K562 (cell line): ENCODE results near the gene RBMS3. TPM values are rescaled to one million over a fixed set of nuclear protein-coding genes. Genes with fewer than 3 reads are reported as not detected.

ENCODE experiments used
- ATAC-seq: fragments of 200-7000 bp; cut with Tn5 transposase; 3 replicates; pipeline ENCODE4 v1.9.1; 2020; ENCODE audit warnings: moderate library complexity
- BruUV-seq: library from RNA; stranded (reverse); fragments of 400-500 nt; replicated peaks from 2 replicates; lab custom pipeline; 2021; lab: Mats Ljungman, UMichigan
- CTCF ChIA-PET: fragments of 300-600 bp; formaldehyde crosslinking; extraction: SDS; loops from one replicate; lab custom pipeline; 2021; ENCODE audit warnings: low intra/inter-chr PET ratio; lab: Yijun Ruan, JAX
- POLR2A ChIA-PET: fragments of 300-600, 350-650 bp; sonication (Branson Sonifier 250); formaldehyde crosslinking; extraction: SDS; loops from one replicate; lab custom pipeline; 2021; ENCODE audit warnings: antibody characterized with exemption, inconsistent platforms; lab: Yijun Ruan, JAX
- DNase-seq, 4 experiments: peaks; one replicate each; pipeline versions ENCODE4 v3.0.0 to v3.0.0-alpha.2; 2011 to 2018; ENCODE audit warnings: low spot score in 3 of 4, mixed read lengths in 3 of 4; ENCODE audit errors: extremely low read depth in 1 of 4
- FAIRE-seq: peaks from 2 replicates; lab custom pipeline; 2011; peaks lifted over from hg19 to GRCh38; lab: Jason Lieb, UNC
- H2AFZ ChIP-seq: 2 replicates; pipeline ENCODE4 v1.6.0; 2011; ENCODE audit warnings: low read depth, low read length, control low read depth, inconsistent platforms
- H3K27ac ChIP-seq: fragments of 200-600 bp; 3 replicates; pipeline ENCODE4 v1.8.0; 2011; ENCODE audit warnings: low read depth, mild to moderate bottlenecking, control low read depth, inconsistent platforms, low read length, moderate library complexity, mixed read lengths; ENCODE audit errors: extremely low read depth
- H3K27me3 ChIP-seq, 2 experiments: fragments of 300-600 bp in 1 of 2; 2 replicates in 1 of 2; 3 replicates in 1 of 2; pipeline versions ENCODE4 v1.6.0 to v1.8.0; 2011; ENCODE audit warnings: inconsistent platforms in 2 of 2, low read length in 2 of 2, mild to moderate bottlenecking in 1 of 2, mixed read lengths in 1 of 2, moderate library complexity in 1 of 2; ENCODE audit not compliant: control insufficient read depth in 2 of 2, insufficient read depth in 2 of 2
- H3K36me3 ChIP-seq: fragments of 300-600 bp; 3 replicates; pipeline ENCODE4 v1.8.0; 2011; ENCODE audit warnings: mild to moderate bottlenecking, low read length, inconsistent platforms; ENCODE audit not compliant: control insufficient read depth, insufficient read depth
- H3K4me1 ChIP-seq, 2 experiments: fragments of 200-600 bp in 1 of 2; replicated peaks in 1 of 2; 2 replicates in 1 of 2; 3 replicates in 1 of 2; pipeline versions ENCODE4 v1.5.1 to v1.8.0; 2011; ENCODE audit warnings: inconsistent platforms in 2 of 2, low read length in 2 of 2, mild to moderate bottlenecking in 1 of 2, mixed read lengths in 1 of 2, moderate library complexity in 1 of 2; ENCODE audit not compliant: control insufficient read depth in 2 of 2, insufficient read depth in 2 of 2
- H3K4me2 ChIP-seq: 2 replicates; pipeline ENCODE4 v1.6.1; 2011; ENCODE audit warnings: low read length, control low read depth, inconsistent platforms, mixed read lengths; ENCODE audit not compliant: insufficient read depth
- H3K4me3 ChIP-seq: fragments of 200-600 bp; sonication (generic), shearing (Covaris generic); 2 replicates; pipeline ENCODE4 v1.5.1; 2016; ENCODE audit warnings: control low read depth, inconsistent platforms
- H3K79me2 ChIP-seq: fragments of 200-600 bp; 3 replicates; pipeline ENCODE4 v1.8.0; 2011; ENCODE audit warnings: low read length, inconsistent platforms; ENCODE audit not compliant: control insufficient read depth, insufficient read depth
- H3K9ac ChIP-seq, 2 experiments: 2 replicates each; pipeline versions ENCODE4 v1.6.0 to v1.6.1; 2011; ENCODE audit warnings: low read depth in 2 of 2, low read length in 2 of 2, control low read depth in 1 of 2, inconsistent platforms in 1 of 2, mild to moderate bottlenecking in 1 of 2, mixed read lengths in 1 of 2; ENCODE audit not compliant: insufficient read depth in 1 of 2
- H3K9me1 ChIP-seq: one replicate; pipeline ENCODE4 v1.6.0; 2011; ENCODE audit warnings: inconsistent platforms, mild to moderate bottlenecking, low read length, moderate library complexity; ENCODE audit not compliant: control insufficient read depth, insufficient read depth
- H3K9me3 ChIP-seq: replicated peaks from 2 replicates; pipeline ENCODE4 v1.5.1; 2011; ENCODE audit warnings: low read depth, low read length, inconsistent platforms; ENCODE audit not compliant: control insufficient read depth, insufficient read depth
- H4K20me1 ChIP-seq: replicated peaks from 2 replicates; pipeline ENCODE4 v1.6.1; 2011; ENCODE audit warnings: low read length, inconsistent platforms, mixed read lengths; ENCODE audit not compliant: control insufficient read depth, insufficient read depth
- CSDE1 ChIP-seq, 2 experiments: fragments of 450-650 bp; IDR thresholded peaks; 2 replicates each; pipeline ENCODE4 v1.6.1; 2016; ENCODE audit warnings: mild to moderate bottlenecking in 1 of 2
- E2F3 ChIP-seq: fragments of 250-450 bp; sonication (Bioruptor Pico); IDR thresholded peaks from 2 replicates; pipeline ENCODE4 v1.4.0; 2020; ENCODE audit warnings: mild to moderate bottlenecking
- PPARD ChIP-seq: fragments of 250-450 bp; sonication (Bioruptor Pico); IDR thresholded peaks from 2 replicates; pipeline ENCODE4 v1.8.0; 2022; ENCODE audit warnings: inconsistent platforms, mild to moderate bottlenecking, moderate library complexity
- ZNF143 ChIP-seq: sonication (generic); formaldehyde crosslinking; IDR thresholded peaks from 2 replicates; pipeline ENCODE4 v1.9.0; 2022; ENCODE audit warnings: mild to moderate bottlenecking, missing genetic modification reagents
- ZNF785 ChIP-seq: fragments of 250-450 bp; sonication (Bioruptor Pico); IDR thresholded peaks from 2 replicates; pipeline ENCODE4 v1.4.0; 2020; ENCODE audit warnings: mild to moderate bottlenecking
- WGBS: fragments of 100-300 bp; shearing (Covaris generic); methylation state at CpG from one replicate; pipeline ENCODE4 v1.1.6; 2016; ENCODE audit warnings: low coverage, mixed read lengths; ENCODE audit not compliant: insufficient coverage; ENCODE audit errors: missing lambda C conversion rate; 5-methylcytosine and 5-hydroxymethylcytosine counted together
- in situ Hi-C: fragments of 300-500 bp; cut with MboI; formaldehyde crosslinking; loops from 4 replicates; pipeline ENCODE4 v1.15.0; 2018; ENCODE audit warnings: inconsistent platforms, mixed read lengths
- intact Hi-C: fragments of 100-400 bp; cut with micrococcal nuclease; formaldehyde crosslinking; loops from 2 replicates; pipeline ENCODE4 v1.14.2; 2022
- polyA plus RNA-seq, 8 experiments: library from polyadenylated mRNA; depleted of rRNA in 4 of 8; stranded (reverse) in 5 of 8; unstranded in 3 of 8; fragments of >200 nt; fragmentation: Nextera tagmentation in 2 of 8; fragmentation: Illumina TruSeq in 1 of 8; extraction: Ambion mirVana in 2 of 8; extraction: Trizol in 1 of 8; gene quantifications; 2 replicates each; pipeline versions ENCODE4 v1.2.1 to v1.2.3, GENCODE V29; 2011 to 2014; ENCODE audit warnings: inconsistent platforms in 1 of 8, missing spikeins in 1 of 8
- total RNA-seq, 7 experiments: library from RNA; depleted of rRNA in 6 of 7; stranded (reverse); fragments of >200 nt in 6 of 7; fragmentation: Illumina TruSeq in 2 of 7; extraction: Trizol in 2 of 7; gene quantifications; 2 replicates each; pipeline versions ENCODE4 v1.2.1 to v1.2.3, GENCODE V29; 2011 to 2021; ENCODE audit warnings: low replicate concordance in 1 of 7
- TF ChIP-seq, protein P1 (sequence below): fragments of 250-450 bp; sonication (Bioruptor Pico); IDR thresholded peaks from 2 replicates; pipeline ENCODE4 v1.5.0; 2022; ENCODE audit warnings: mild to moderate bottlenecking

The RBMS3 gene
- total and polyA plus RNA-seq, 9 of the 15 experiments (the other 6 are each of a cell fraction or from before 2014, with no cell fraction given): 0.20 TPM; not detected in 8

- no peaks in the 10 kb centered on the region for H3K27me3 ChIP-seq
- H3K4me3 ChIP-seq: no peak overlapping the region
- DNase-seq (no peak), FAIRE-seq (no peak), ATAC-seq (no peak)
- H3K4me2 ChIP-seq: no peak overlapping the region
- ChIA-PET CTCF (no interaction called here), POLR2A (no interaction called here)
- H2AFZ ChIP-seq: no peak overlapping the region
- BruUV-seq: no TSS peak
- no peak overlapping the region for H3K9ac ChIP-seq
- H3K9me3 ChIP-seq: no peaks in the 10 kb centered on the region
- no peaks in the 10 kb centered on the region for H3K9me1 ChIP-seq
- no peak overlapping the region for H3K27ac ChIP-seq
- intact Hi-C loops: no loop called here
- in situ Hi-C loops: no loop called here
- H3K36me3 ChIP-seq: no peaks in the 10 kb centered on the region
- H3K4me1 ChIP-seq: no peaks in the 10 kb centered on the region
- H4K20me1 ChIP-seq: no peaks in the 10 kb centered on the region
- no peaks in the 10 kb centered on the region for H3K79me2 ChIP-seq
- WGBS: 2% methylated on average over 3 of the region's 3 CpGs
- TF ChIP-seq CSDE1 (IDR thresholded peaks at IDR 0.05): no peak
These were observed 490.7 kb downstream of the RBMS3 start for GRCh38 chr3:29771602-29772001.

DNA sequence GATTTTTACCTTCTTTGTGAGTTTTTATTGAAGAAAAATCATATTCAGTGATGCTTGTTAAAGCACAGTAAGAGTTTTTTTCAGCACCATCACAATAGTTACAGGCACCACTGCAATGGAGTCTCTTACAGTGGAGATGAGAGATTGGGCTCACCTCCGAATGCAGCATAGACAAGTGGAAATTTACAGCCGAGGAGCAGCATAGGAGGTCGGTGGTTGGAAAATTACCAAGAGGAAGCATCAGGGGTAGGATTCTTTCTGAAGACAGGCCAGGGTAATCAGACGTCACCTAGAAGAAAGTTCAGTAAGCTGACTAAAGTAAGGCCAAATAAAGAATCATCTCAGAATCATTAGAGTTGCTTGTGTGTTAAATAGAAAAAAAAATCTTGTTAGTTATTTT is 491.6 kb downstream of the RBMS3 start:
- no peak overlapping the region for H3K27ac ChIP-seq
- in situ Hi-C loops (no loop called here), intact Hi-C loops (no loop called here)
- no peak for FAIRE-seq
- no peaks in the 10 kb centered on the region for H3K9me3 ChIP-seq
- H2AFZ ChIP-seq: no peak overlapping the region
- no peak overlapping the region for H3K4me3 ChIP-seq
- H3K9ac ChIP-seq: no peak overlapping the region
- H3K27me3 ChIP-seq: no peaks in the 10 kb centered on the region
- H3K4me1 ChIP-seq: no peaks in the 10 kb centered on the region
- ChIA-PET POLR2A (no interaction called here), CTCF (no interaction called here)
- no peak for DNase-seq
- WGBS: 2% methylated on average over 4 of the region's 4 CpGs
- ATAC-seq: no peak
- BruUV-seq: no TSS peak
- H3K4me2 ChIP-seq: no peak overlapping the region
- H4K20me1 ChIP-seq: no peaks in the 10 kb centered on the region
- H3K79me2 ChIP-seq: no peaks in the 10 kb centered on the region
- no peaks in the 10 kb centered on the region for H3K36me3 ChIP-seq
- H3K9me1 ChIP-seq: no peaks in the 10 kb centered on the region
- TF ChIP-seq, protein P1, sequence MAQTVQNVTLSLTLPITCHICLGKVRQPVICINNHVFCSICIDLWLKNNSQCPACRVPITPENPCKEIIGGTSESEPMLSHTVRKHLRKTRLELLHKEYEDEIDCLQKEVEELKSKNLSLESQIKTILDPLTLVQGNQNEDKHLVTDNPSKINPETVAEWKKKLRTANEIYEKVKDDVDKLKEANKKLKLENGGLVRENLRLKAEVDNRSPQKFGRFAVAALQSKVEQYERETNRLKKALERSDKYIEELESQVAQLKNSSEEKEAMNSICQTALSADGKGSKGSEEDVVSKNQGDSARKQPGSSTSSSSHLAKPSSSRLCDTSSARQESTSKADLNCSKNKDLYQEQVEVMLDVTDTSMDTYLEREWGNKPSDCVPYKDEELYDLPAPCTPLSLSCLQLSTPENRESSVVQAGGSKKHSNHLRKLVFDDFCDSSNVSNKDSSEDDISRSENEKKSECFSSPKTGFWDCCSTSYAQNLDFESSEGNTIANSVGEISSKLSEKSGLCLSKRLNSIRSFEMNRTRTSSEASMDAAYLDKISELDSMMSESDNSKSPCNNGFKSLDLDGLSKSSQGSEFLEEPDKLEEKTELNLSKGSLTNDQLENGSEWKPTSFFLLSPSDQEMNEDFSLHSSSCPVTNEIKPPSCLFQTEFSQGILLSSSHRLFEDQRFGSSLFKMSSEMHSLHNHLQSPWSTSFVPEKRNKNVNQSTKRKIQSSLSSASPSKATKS (CRISPR knock-in tag): no peak
- TF ChIP-seq E2F3 (CRISPR knock-in tag): no peak
- no peak for TF ChIP-seq PPARD (CRISPR knock-in tag)
- no peak for TF ChIP-seq ZNF785 (CRISPR knock-in tag)
- no peak for TF ChIP-seq ZNF143
